ENCODE data around the gene ADH4.

GRCh38 chr4:99088481-99089365 is 55.4 kb downstream of the ADH4 start, which contains the start of gene ADH5:
- TF ChIP-seq CTCF (IDR thresholded peaks at IDR 0.05; ENCODE audit: insufficient read depth, low read length, poor library complexity, severe bottlenecking) (no peak), EZH2phosphoT487 (conservative IDR thresholded peaks at IDR 0.05; ENCODE audit: low read length) (no peak)
